ENCODE results near the gene TOR1AIP1. TPM values are rescaled to one million over a fixed set of nuclear protein-coding genes. Genes with fewer than 3 reads are reported as not detected.
"Not testable (repeated sequence)": the region's sequence is repeated elsewhere in the genome, so short reads cannot be mapped to it uniquely, and the experiment has no call there.

Gene TOR1AIP1
- total RNA-seq, 1 donor from 2014 or later: 42.3 TPM

GRCh38 chr1:179954493-179955286 is 72.6 kb downstream of the TOR1AIP1 start, which contains the start of gene CEP350:
Gene CEP350, plus strand, starts transcription at chr1:179954810. Its CDS starts 31,372 bp downstream, at chr1:179986182.
- ChIA-PET CTCF (interaction anchor here (1.0 to 2.5 kb wide), 3 partner anchors 72 to 87 kb away, joined by 3 to 7 read pairs (median 5); no protein-coding TSS in a partner anchor), POLR2A (interaction anchor here (0.7 to 5.6 kb wide), 12 partner anchors 12 to 1068 kb away, joined by 3 to 95 read pairs (median 4); partner anchors contain the start of genes QSOX1, SOAT1, TOR1AIP1 and TOR1AIP2)
- DNase-seq: peak; percentile 91
- peak within 1 kb of the TSS; percentile 90 for H3K27ac Mint-ChIP-seq
- no peaks in the 10 kb centered on the region for H3K36me3 Mint-ChIP-seq (ENCODE audit: low read depth)
- no peaks in the 10 kb centered on the region for H3K27me3 Mint-ChIP-seq
- no peak for TF ChIP-seq CTCF (IDR thresholded peaks at IDR 0.05)
- H3K4me3 Mint-ChIP-seq: peak within 1 kb of the TSS; percentile 81
- peak; percentile 90 for ATAC-seq (ENCODE audit: low read depth)
- intact Hi-C loops (cut with micrococcal nuclease): loop anchor here (1.0 to 10.0 kb wide), 12 partner anchors 37 to 1180 kb away; partner anchors contain the start of genes AXDND1, QSOX1, SOAT1 and STX6
- peaks cover 57% of the 10 kb centered on the region for H3K4me1 Mint-ChIP-seq
- no peaks in the 10 kb centered on the region for H3K9me3 Mint-ChIP-seq

GRCh38 chr1:179955287-179955680 is 73.2 kb downstream of the TOR1AIP1 start:
- peak overlapping the region; percentile 83 for H3K27ac Mint-ChIP-seq
- POLR2A ChIA-PET: interaction anchor here (1.1 to 5.6 kb wide), 7 partner anchors 14 to 1067 kb away, joined by 3 to 95 read pairs (median 5); partner anchors contain the start of gene TOR1AIP1
- no peaks in the 10 kb centered on the region for H3K9me3 Mint-ChIP-seq
- peaks cover 2% of the 10 kb centered on the region for H3K36me3 Mint-ChIP-seq (ENCODE audit: low read depth)
- ATAC-seq (ENCODE audit: low read depth) (no peak), DNase-seq (no peak)
- no peak for TF ChIP-seq CTCF (IDR thresholded peaks at IDR 0.05)
- peak overlapping the region; percentile 81 for H3K4me3 Mint-ChIP-seq
- intact Hi-C loops (cut with micrococcal nuclease): loop anchor here (2.0 to 10.0 kb wide), 4 partner anchors 48 to 1180 kb away; partner anchors contain the start of gene SOAT1
- no peaks in the 10 kb centered on the region for H3K27me3 Mint-ChIP-seq
- H3K4me1 Mint-ChIP-seq: peaks cover 59% of the 10 kb centered on the region
- CTCF ChIA-PET: no interaction called here

- ChIA-PET POLR2A (interaction anchor here (0.6 to 5.6 kb wide), 3 partner anchors 49 to 1067 kb away, joined by 3 to 95 read pairs (median 3); partner anchors contain the start of gene TOR1AIP1), CTCF (no interaction called here)
- H3K4me3 Mint-ChIP-seq: peak overlapping the region; percentile 81
- no peaks in the 10 kb centered on the region for H3K9me3 Mint-ChIP-seq
- TF ChIP-seq CTCF (IDR thresholded peaks at IDR 0.05): no peak
- ATAC-seq (ENCODE audit: low read depth) (no peak), DNase-seq (no peak)
- H3K27ac Mint-ChIP-seq: peak overlapping the region; percentile 83
- H3K4me1 Mint-ChIP-seq: peaks cover 59% of the 10 kb centered on the region
- peaks cover 3% of the 10 kb centered on the region for H3K36me3 Mint-ChIP-seq (ENCODE audit: low read depth)
- H3K27me3 Mint-ChIP-seq: no peaks in the 10 kb centered on the region
- intact Hi-C loops (cut with micrococcal nuclease): loop anchor here (2.0 to 10.0 kb wide), 4 partner anchors 47 to 1179 kb away; partner anchors contain the start of gene SOAT1
Observed at GRCh38 chr1:179955731-179956130, 73.6 kb downstream of the TOR1AIP1 start.

- H3K4me3 Mint-ChIP-seq: no peak overlapping the region
- no peak for DNase-seq
- H3K27ac Mint-ChIP-seq: no peak overlapping the region
- peaks cover 15% of the 10 kb centered on the region for H3K36me3 Mint-ChIP-seq (ENCODE audit: low read depth)
- H3K9me3 Mint-ChIP-seq: peaks cover 3% of the 10 kb centered on the region
- no peak for ATAC-seq (ENCODE audit: low read depth)
- POLR2A ChIA-PET: no interaction called here
- intact Hi-C loops (cut with micrococcal nuclease): loop anchor here (10.0 kb wide), 2 partner anchors 664 to 1176 kb away; partner anchors contain the start of gene SOAT1
- peaks cover 46% of the 10 kb centered on the region for H3K4me1 Mint-ChIP-seq
- no peak for TF ChIP-seq CTCF (IDR thresholded peaks at IDR 0.05)
- no peaks in the 10 kb centered on the region for H3K27me3 Mint-ChIP-seq
- CTCF ChIA-PET: no interaction called here
Observed at GRCh38 chr1:179958359-179958758, 76.3 kb downstream of the TOR1AIP1 start.

- H3K27me3 Mint-ChIP-seq; ATAC-seq (ENCODE audit: low read depth); intact Hi-C loops (cut with micrococcal nuclease); DNase-seq; H3K27ac Mint-ChIP-seq; CTCF ChIA-PET; H3K9me3 Mint-ChIP-seq; POLR2A ChIA-PET; H3K4me3 Mint-ChIP-seq: not testable (repeated sequence)
- H3K4me1 Mint-ChIP-seq: peaks cover 37% of the 10 kb centered on the region
- peaks cover 20% of the 10 kb centered on the region for H3K36me3 Mint-ChIP-seq (ENCODE audit: low read depth)
Observed at GRCh38 chr1:179962168-179962567, 80.1 kb downstream of the TOR1AIP1 start.

All from activated B cell treated with CpG ODN at 0.5 μM for 24 hours (primary cell).